Germinal center (tissue), 1 donor: ENCODE results near the gene FERMT1.

Experiments used
- DNase-seq: peaks from one replicate; pipeline ENCODE4 v3.0.0; 2012; ENCODE audit warnings: mixed read lengths, low spot score

FERMT1 gene

GRCh38 chr20:6122873-6123648 is at the start of gene FERMT1:
Gene FERMT1, minus strand, starts transcription at chr20:6123030. Its CDS starts 3,476 bp downstream, at chr20:6119554.
- DNase-seq, result peak; percentile 20

GRCh38 chr20:6169251-6169650 is 46.4 kb upstream of the FERMT1 start:
- DNase-seq, result no peak

- no peak for DNase-seq
Measured at GRCh38 chr20:6168204-6168603, 45.4 kb upstream of the FERMT1 start.

- no peak for DNase-seq
Measured at GRCh38 chr20:6165346-6165745, 42.5 kb upstream of the FERMT1 start.

GRCh38 chr20:6164421-6165341 is 41.9 kb upstream of the FERMT1 start:
- DNase-seq, result no peak

- no peak for DNase-seq
Measured at GRCh38 chr20:6160736-6161135, 37.9 kb upstream of the FERMT1 start.

GRCh38 chr20:6157345-6157744 is 34.5 kb upstream of the FERMT1 start:
- DNase-seq, result no peak

GRCh38 chr20:6152777-6153176 is 29.9 kb upstream of the FERMT1 start:
- no peak for DNase-seq

GRCh38 chr20:6148073-6148472 is 25.2 kb upstream of the FERMT1 start:
- DNase-seq, result no peak

- DNase-seq, result peak; percentile 47
Measured at GRCh38 chr20:6142348-6142993, 19.6 kb upstream of the FERMT1 start.

GRCh38 chr20:6140947-6141346 is 18.1 kb upstream of the FERMT1 start:
- DNase-seq, result no peak

- DNase-seq, result no peak
Measured at GRCh38 chr20:6135347-6135746, 12.5 kb upstream of the FERMT1 start.

GRCh38 chr20:6134592-6134991 is 11.8 kb upstream of the FERMT1 start:
- DNase-seq, result no peak

GRCh38 chr20:6130045-6130444 is 7.2 kb upstream of the FERMT1 start:
- DNase-seq, result no peak

- DNase-seq, result no peak
Measured at GRCh38 chr20:6127825-6128224, 5.0 kb upstream of the FERMT1 start.

- no peak for DNase-seq
Measured at GRCh38 chr20:6126846-6127245, 4.0 kb upstream of the FERMT1 start.

- DNase-seq, result no peak
Measured at GRCh38 chr20:6123649-6124014, 802 bp upstream of the FERMT1 start.

GRCh38 chr20:6122111-6122872 is 538 bp downstream of the FERMT1 start:
- DNase-seq, result no peak

GRCh38 chr20:6121504-6121903 is 1.3 kb downstream of the FERMT1 start:
- no peak for DNase-seq

- no peak for DNase-seq
Measured at GRCh38 chr20:6120491-6120988, 2.3 kb downstream of the FERMT1 start.

- no peak for DNase-seq
Measured at GRCh38 chr20:6116758-6117157, 6.1 kb downstream of the FERMT1 start.
